B cell (primary cell): ENCODE measurements around the gene ENPP7. TPM values are rescaled to one million over a fixed set of nuclear protein-coding genes. Genes with fewer than 3 reads are reported as not detected.

ENCODE experiments used
- ATAC-seq: fragments of 200-7000 bp; cut with Tn5 transposase; one replicate; pipeline ENCODE4 v1.10.0; 2021; ENCODE audit warnings: low read depth, mild to moderate bottlenecking, moderate number of reproducible peaks, moderate library complexity
- CTCF ChIA-PET: fragments of 350-600 bp; sonication (Branson Sonifier 250); formaldehyde crosslinking; loops from one replicate; lab custom pipeline; 2021; ENCODE audit warnings: antibody characterized with exemption, inconsistent platforms; lab: Charles Lee
- POLR2A ChIA-PET: fragments of 350-600 bp; sonication (Branson Sonifier 250); formaldehyde crosslinking; loops from one replicate; lab custom pipeline; 2021; ENCODE audit warnings: antibody characterized with exemption; lab: Charles Lee
- DNase-seq: peaks from one replicate; pipeline ENCODE4 v3.0.0; 2013
- H2AFZ ChIP-seq: 2 replicates; pipeline ENCODE4 v1.6.1; 2012; ENCODE audit warnings: mild to moderate bottlenecking, low read depth, low read length; ENCODE audit not compliant: insufficient read depth, poor library complexity, severe bottlenecking
- H3K27ac ChIP-seq, 2 donors: 1 replicate in 1 of 2; 2 replicates in 1 of 2; pipeline ENCODE4 v1.5.1; 2012 to 2013; ENCODE audit warnings: low read length in 2 of 2, mild to moderate bottlenecking in 2 of 2, moderate library complexity in 1 of 2
- H3K27me3 ChIP-seq, 4 experiments: fragments of 200-600 bp in 1 of 4; sonication (generic) in 1 of 4; replicated peaks in 1 of 4; 1 replicate in 2 of 4; 2 replicates in 2 of 4; pipeline versions ENCODE4 v1.6.1 to v1.7.0; 2013 to 2016; ENCODE audit warnings: low read length in 3 of 4, mild to moderate bottlenecking in 2 of 4, mixed read lengths in 1 of 4, moderate library complexity in 1 of 4; ENCODE audit not compliant: insufficient read depth in 4 of 4, control insufficient read depth in 3 of 4; ENCODE audit errors: control extremely low read depth in 1 of 4
- H3K36me3 ChIP-seq, 2 experiments: replicated peaks in 1 of 2; 1 replicate in 1 of 2; 2 replicates in 1 of 2; pipeline versions ENCODE4 v1.6.1 to v1.7.1; 2013; ENCODE audit warnings: low read length in 1 of 2; ENCODE audit not compliant: insufficient read depth in 2 of 2, control insufficient read depth in 1 of 2; ENCODE audit errors: control extremely low read depth in 1 of 2, extremely low read depth in 1 of 2
- H3K4me1 ChIP-seq, 2 donors: fragments of 200-600 bp in 1 of 2; sonication (generic) in 1 of 2; 1 replicate in 1 of 2; 2 replicates in 1 of 2; pipeline versions ENCODE4 v1.5.1 to v1.6.1; 2013 to 2017; ENCODE audit warnings: low read length in 2 of 2; ENCODE audit not compliant: control insufficient read depth in 2 of 2, insufficient read depth in 2 of 2
- H3K4me2 ChIP-seq: replicated peaks from 2 replicates; pipeline ENCODE3; 2012; ENCODE audit warnings: mild to moderate bottlenecking, low read depth, low read length; ENCODE audit not compliant: poor library complexity, severe bottlenecking
- H3K4me3 ChIP-seq, 5 experiments: fragments of 200-600 bp in 1 of 5; sonication (generic) in 1 of 5; 1 replicate in 3 of 5; 2 replicates in 2 of 5; pipeline versions ENCODE4 v1.5.1 to v1.7.0; 2011 to 2016; ENCODE audit warnings: low read length in 4 of 5, mild to moderate bottlenecking in 4 of 5, low read depth in 2 of 5, control low read depth in 1 of 5, moderate library complexity in 1 of 5; ENCODE audit not compliant: insufficient read depth in 1 of 5; ENCODE audit errors: control extremely low read depth in 1 of 5, extremely low read depth in 1 of 5
- H3K79me2 ChIP-seq: fragments of 200-600 bp; sonication (generic); one replicate; pipeline ENCODE4 v1.6.0; 2016; ENCODE audit warnings: low read length; ENCODE audit not compliant: control insufficient read depth, insufficient read depth
- H3K9ac ChIP-seq: fragments of 200-600 bp; sonication (generic); 2 replicates; pipeline ENCODE4 v1.6.1; 2017; ENCODE audit warnings: mild to moderate bottlenecking, low read length, moderate library complexity
- H3K9me3 ChIP-seq, 3 donors: one replicate each; pipeline versions ENCODE4 v1.6.1 to v1.7.1; 2013; ENCODE audit warnings: low read length in 2 of 3; ENCODE audit not compliant: control insufficient read depth in 2 of 3, insufficient read depth in 1 of 3; ENCODE audit errors: control extremely low read depth in 1 of 3
- H4K20me1 ChIP-seq: 2 replicates; pipeline ENCODE4 v1.6.0; 2012; ENCODE audit warnings: mild to moderate bottlenecking, low read length; ENCODE audit not compliant: insufficient read depth, control insufficient read depth, poor library complexity, severe bottlenecking
- H3K27ac Mint-ChIP-seq: one replicate; pipeline ENCODE4 v1.8.0; 2021; ENCODE audit warnings: mixed read lengths
- H3K27me3 Mint-ChIP-seq: one replicate; pipeline ENCODE4 v1.8.0; 2021; ENCODE audit warnings: mixed read lengths
- H3K4me1 Mint-ChIP-seq: one replicate; pipeline ENCODE4 v1.8.0; 2021; ENCODE audit warnings: mixed read lengths
- H3K4me3 Mint-ChIP-seq: one replicate; pipeline ENCODE4 v1.8.0; 2021; ENCODE audit warnings: mixed read lengths
- H3K9me3 Mint-ChIP-seq: one replicate; pipeline ENCODE4 v1.8.0; 2022; ENCODE audit warnings: mixed read lengths; ENCODE audit not compliant: insufficient read depth
- EZH2 ChIP-seq: IDR thresholded peaks from 2 replicates; pipeline ENCODE4 v1.6.1; 2012; ENCODE audit warnings: borderline replicate concordance, low read depth, mild to moderate bottlenecking, moderate library complexity, low read length; ENCODE audit not compliant: insufficient read depth, poor library complexity, severe bottlenecking
- whole genome bisulfite sequencing: methylation state at CpG from one replicate; pipeline ENCODE4 v1.1.5; 2013; ENCODE audit warnings: missing lambda C conversion rate; ENCODE audit not compliant: insufficient coverage; 5-methylcytosine and 5-hydroxymethylcytosine counted together
- intact Hi-C: fragments of 100-400 bp; cut with micrococcal nuclease; formaldehyde crosslinking; loops from one replicate; pipeline ENCODE4 v1.10.0; 2022
- polyA plus RNA-seq: library from polyadenylated mRNA; depleted of rRNA; stranded (reverse); fragments of >200 nt; gene quantifications from 2 replicates; pipeline ENCODE4 v1.2.3, GENCODE V29; 2012
- total RNA-seq, 2 donors: library from RNA; stranded (reverse); fragments of 120-200 nt in 1 of 2; gene quantifications; 1 replicate in 1 of 2; 2 replicates in 1 of 2; pipeline versions ENCODE4 v1.2.3 to v1.2.4, GENCODE V29; 2013 to 2022
- TF ChIP-seq, protein P1 (sequence below): fragments of 200-600 bp; IDR thresholded peaks from one replicate; pipeline ENCODE4 v1.8.0; 2022; ENCODE audit warnings: antibody characterized with exemption, mild to moderate bottlenecking

The ENPP7 gene
- total and polyA plus RNA-seq, 2 donors (not counting 1 experiment from before 2014, with no cell fraction given): 0.40 to 6.7 TPM

- Histone ChIP-seq H3K4me3 (no peak overlapping the region), H2AFZ (no peak overlapping the region), H3K27ac (no peak overlapping the region), H3K4me2 (no peak overlapping the region), H3K4me1 (peaks cover 19 to 23% of the 10 kb centered on the region in 2 donors), H3K27me3 (peaks cover 0 to 65% (median 32%) of the 10 kb centered on the region in 4 experiments), H4K20me1 (no peaks in the 10 kb centered on the region), H3K9ac (no peak overlapping the region), H3K36me3 (no peaks in the 10 kb centered on the region), H3K9me3 (peaks cover 0 to 14% (median 0%) of the 10 kb centered on the region in 3 donors), H3K79me2 (no peaks in the 10 kb centered on the region)
- intact Hi-C loops: no loop called here
- Mint-ChIP-seq H3K9me3 (no peaks in the 10 kb centered on the region), H3K4me3 (no peak overlapping the region), H3K4me1 (peaks cover 20% of the 10 kb centered on the region), H3K27ac (no peak overlapping the region), H3K27me3 (peaks cover 55% of the 10 kb centered on the region)
- TF ChIP-seq EZH2: no peak
- TF ChIP-seq, protein P1, sequence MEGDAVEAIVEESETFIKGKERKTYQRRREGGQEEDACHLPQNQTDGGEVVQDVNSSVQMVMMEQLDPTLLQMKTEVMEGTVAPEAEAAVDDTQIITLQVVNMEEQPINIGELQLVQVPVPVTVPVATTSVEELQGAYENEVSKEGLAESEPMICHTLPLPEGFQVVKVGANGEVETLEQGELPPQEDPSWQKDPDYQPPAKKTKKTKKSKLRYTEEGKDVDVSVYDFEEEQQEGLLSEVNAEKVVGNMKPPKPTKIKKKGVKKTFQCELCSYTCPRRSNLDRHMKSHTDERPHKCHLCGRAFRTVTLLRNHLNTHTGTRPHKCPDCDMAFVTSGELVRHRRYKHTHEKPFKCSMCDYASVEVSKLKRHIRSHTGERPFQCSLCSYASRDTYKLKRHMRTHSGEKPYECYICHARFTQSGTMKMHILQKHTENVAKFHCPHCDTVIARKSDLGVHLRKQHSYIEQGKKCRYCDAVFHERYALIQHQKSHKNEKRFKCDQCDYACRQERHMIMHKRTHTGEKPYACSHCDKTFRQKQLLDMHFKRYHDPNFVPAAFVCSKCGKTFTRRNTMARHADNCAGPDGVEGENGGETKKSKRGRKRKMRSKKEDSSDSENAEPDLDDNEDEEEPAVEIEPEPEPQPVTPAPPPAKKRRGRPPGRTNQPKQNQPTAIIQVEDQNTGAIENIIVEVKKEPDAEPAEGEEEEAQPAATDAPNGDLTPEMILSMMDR: no peak
- ChIA-PET POLR2A (no interaction called here), CTCF (interaction anchor here (1.0 to 8.2 kb wide), 3 partner anchors 13 to 201 kb away, joined by 4 to 30 read pairs (median 4); no protein-coding TSS in a partner anchor)
- ATAC-seq (no peak), DNase-seq (no peak)
- WGBS: 91% methylated on average over 8 of the region's 8 CpGs
Measured at GRCh38 chr17:79774561-79774975, 43.8 kb downstream of the ENPP7 start.

DNA sequence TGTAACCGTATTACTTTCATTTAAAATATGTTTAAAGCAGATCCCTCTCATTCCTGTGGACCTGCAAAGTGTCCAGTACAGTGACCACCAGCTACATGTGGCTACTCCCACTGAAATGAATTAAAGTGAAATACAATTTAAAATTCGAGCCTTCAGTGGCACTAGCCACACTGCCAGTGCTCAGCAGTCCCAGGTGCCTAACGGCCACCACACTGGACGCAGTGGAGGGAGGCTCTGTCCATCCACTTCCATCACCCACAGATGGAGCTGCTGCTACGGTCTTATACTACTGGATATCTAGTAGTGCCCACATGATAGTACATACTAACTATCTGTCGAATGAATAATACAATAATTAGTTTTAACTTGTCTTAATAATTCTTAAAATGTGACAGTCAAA lies 44.9 kb downstream of the ENPP7 start:
- Mint-ChIP-seq H3K9me3 (no peaks in the 10 kb centered on the region), H3K27ac (no peak overlapping the region), H3K4me3 (no peak overlapping the region), H3K4me1 (peaks cover 20% of the 10 kb centered on the region), H3K27me3 (peaks cover 58% of the 10 kb centered on the region)
- ATAC-seq (no peak), DNase-seq (no peak)
- H3K4me3 ChIP-seq: no peak overlapping the region
- H3K4me2 ChIP-seq: no peak overlapping the region
- no peaks in the 10 kb centered on the region for H4K20me1 ChIP-seq
- no CpG with 5 or more reads among the region's 6 CpGs for WGBS
- H3K36me3 ChIP-seq: no peaks in the 10 kb centered on the region
- ChIA-PET CTCF (interaction anchor here (8.2 kb wide), 1 partner anchor 14 kb away, joined by 30 read pairs; no protein-coding TSS in a partner anchor), POLR2A (no interaction called here)
- peaks cover 0 to 68% (median 41%) of the 10 kb centered on the region in 4 experiments for H3K27me3 ChIP-seq
- peaks cover 0 to 14% (median 0%) of the 10 kb centered on the region in 3 donors for H3K9me3 ChIP-seq
- no peak overlapping the region for H2AFZ ChIP-seq
- H3K4me1 ChIP-seq: peaks cover 19 to 29% of the 10 kb centered on the region in 2 donors
- H3K27ac ChIP-seq: no peak overlapping the region
- H3K9ac ChIP-seq: no peak overlapping the region
- TF ChIP-seq, protein P1: no peak
- TF ChIP-seq EZH2: no peak
- intact Hi-C loops: loop anchor here (2.0 kb wide), 2 partner anchors 21 to 35 kb away; partner anchors contain the start of gene CBX8
- no peaks in the 10 kb centered on the region for H3K79me2 ChIP-seq
